ENCODE results near the gene EXOSC2. TPM values are rescaled to one million over a fixed set of nuclear protein-coding genes. Genes with fewer than 3 reads are reported as not detected.

The EXOSC2 gene
- total RNA-seq, 1 donor from 2014 or later, result 23.0 TPM

GRCh38 chr9:130694205-130694604 is 625 bp downstream of the EXOSC2 start:
- DNase-seq, result no peak
- Histone ChIP-seq H3K27me3 (no peaks in the 10 kb centered on the region), H3K27ac (peak overlapping the region; percentile 73), H3K36me3 (peaks cover 33% of the 10 kb centered on the region), H3K4me1 (peaks cover 16% of the 10 kb centered on the region), H3K9me3 (no peaks in the 10 kb centered on the region), H3K4me3 (peak overlapping the region; percentile 67)
- intact Hi-C loops (cut with DNase I), result no loop called here
- TF ChIP-seq CTCF (IDR thresholded peaks at IDR 0.05), result no peak
- ATAC-seq, result no peak

GRCh38 chr9:130696139-130696650 is 2.6 kb downstream of the EXOSC2 start:
- Histone ChIP-seq H3K4me1 (peaks cover 15% of the 10 kb centered on the region), H3K27ac (no peak overlapping the region), H3K4me3 (no peak overlapping the region), H3K9me3 (no peaks in the 10 kb centered on the region), H3K27me3 (no peaks in the 10 kb centered on the region), H3K36me3 (peaks cover 51% of the 10 kb centered on the region)
- ATAC-seq, result no peak
- intact Hi-C loops (cut with DNase I), result no loop called here
- TF ChIP-seq CTCF (IDR thresholded peaks at IDR 0.05), result no peak
- no peak for DNase-seq

- H3K4me3 ChIP-seq, result no peak overlapping the region
- DNase-seq (no peak), ATAC-seq (no peak)
- peaks cover 57% of the 10 kb centered on the region for H3K36me3 ChIP-seq
- TF ChIP-seq CTCF (IDR thresholded peaks at IDR 0.05), result no peak
- no peak overlapping the region for H3K27ac ChIP-seq
- H3K4me1 ChIP-seq, result peaks cover 18% of the 10 kb centered on the region
- no peaks in the 10 kb centered on the region for H3K27me3 ChIP-seq
- no peaks in the 10 kb centered on the region for H3K9me3 ChIP-seq
- intact Hi-C loops (cut with DNase I), result no loop called here
These were observed 3.4 kb downstream of the EXOSC2 start for GRCh38 chr9:130696996-130697395.

GRCh38 chr9:130698514-130698913 is 4.9 kb downstream of the EXOSC2 start:
- peaks cover 72% of the 10 kb centered on the region for H3K36me3 ChIP-seq
- no peak for ATAC-seq
- TF ChIP-seq CTCF (IDR thresholded peaks at IDR 0.05), result no peak
- no peak for DNase-seq
- no peaks in the 10 kb centered on the region for H3K27me3 ChIP-seq
- no peak overlapping the region for H3K27ac ChIP-seq
- intact Hi-C loops (cut with DNase I), result no loop called here
- H3K4me3 ChIP-seq, result no peak overlapping the region
- H3K4me1 ChIP-seq, result peaks cover 18% of the 10 kb centered on the region
- no peaks in the 10 kb centered on the region for H3K9me3 ChIP-seq

GRCh38 chr9:130699047-130699446 is 5.5 kb downstream of the EXOSC2 start:
- ATAC-seq, result no peak
- no peaks in the 10 kb centered on the region for H3K9me3 ChIP-seq
- TF ChIP-seq CTCF (IDR thresholded peaks at IDR 0.05), result no peak

More at GRCh38 chr9:130699047-130699446, 5.5 kb downstream of the EXOSC2 start:
- DNase-seq, result peak; percentile 1
- Histone ChIP-seq H3K27me3 (no peaks in the 10 kb centered on the region), H3K4me1 (peaks cover 18% of the 10 kb centered on the region), H3K36me3 (peaks cover 77% of the 10 kb centered on the region), H3K27ac (no peak overlapping the region), H3K4me3 (no peak overlapping the region)
- intact Hi-C loops (cut with DNase I), result no loop called here
